ENCODE measurements around the gene ISX. TPM values are rescaled to one million over a fixed set of nuclear protein-coding genes. Genes with fewer than 3 reads are reported as not detected.

Gene ISX
- total RNA-seq, 1 experiment from 2014 or later = not detected

GRCh38 chr22:35051013-35051535 is 14.9 kb upstream of the ISX start:
- Histone ChIP-seq H3F3A (ENCODE audit: low read length, unreplicated experiment) (no peaks in the 10 kb centered on the region), H3K9me2 (replicated peaks; ENCODE audit: low read length) (no peaks in the 10 kb centered on the region), H3K4me1 (ENCODE audit: insufficient read depth, low read length) (no peaks in the 10 kb centered on the region), H3K36me3 (ENCODE audit: low read depth, low read length) (no peaks in the 10 kb centered on the region), H3K9me3 (ENCODE audit: low read length) (no peaks in the 10 kb centered on the region), H4K20me1 (ENCODE audit: low read length) (no peaks in the 10 kb centered on the region), H2AFZ (ENCODE audit: low read length) (no peak overlapping the region), H3K9ac (ENCODE audit: low read length) (no peak overlapping the region), H3K27ac (ENCODE audit: low read length) (no peak overlapping the region), H3K27me3 (ENCODE audit: low read length) (peaks cover 15% of the 10 kb centered on the region), H3K4me3 (ENCODE audit: low read length) (no peak overlapping the region), H3K4me2 (ENCODE audit: low read length) (no peak overlapping the region), H3K79me2 (ENCODE audit: low read length) (no peaks in the 10 kb centered on the region)
- no peak for TF ChIP-seq EZH2 (IDR thresholded peaks at IDR 0.05; ENCODE audit: low read length, unreplicated experiment)
- TF ChIP-seq, protein P1, sequence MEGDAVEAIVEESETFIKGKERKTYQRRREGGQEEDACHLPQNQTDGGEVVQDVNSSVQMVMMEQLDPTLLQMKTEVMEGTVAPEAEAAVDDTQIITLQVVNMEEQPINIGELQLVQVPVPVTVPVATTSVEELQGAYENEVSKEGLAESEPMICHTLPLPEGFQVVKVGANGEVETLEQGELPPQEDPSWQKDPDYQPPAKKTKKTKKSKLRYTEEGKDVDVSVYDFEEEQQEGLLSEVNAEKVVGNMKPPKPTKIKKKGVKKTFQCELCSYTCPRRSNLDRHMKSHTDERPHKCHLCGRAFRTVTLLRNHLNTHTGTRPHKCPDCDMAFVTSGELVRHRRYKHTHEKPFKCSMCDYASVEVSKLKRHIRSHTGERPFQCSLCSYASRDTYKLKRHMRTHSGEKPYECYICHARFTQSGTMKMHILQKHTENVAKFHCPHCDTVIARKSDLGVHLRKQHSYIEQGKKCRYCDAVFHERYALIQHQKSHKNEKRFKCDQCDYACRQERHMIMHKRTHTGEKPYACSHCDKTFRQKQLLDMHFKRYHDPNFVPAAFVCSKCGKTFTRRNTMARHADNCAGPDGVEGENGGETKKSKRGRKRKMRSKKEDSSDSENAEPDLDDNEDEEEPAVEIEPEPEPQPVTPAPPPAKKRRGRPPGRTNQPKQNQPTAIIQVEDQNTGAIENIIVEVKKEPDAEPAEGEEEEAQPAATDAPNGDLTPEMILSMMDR (conservative IDR thresholded peaks at IDR 0.05; ENCODE audit: low read depth, low read length) = no peak
- no peak for TF ChIP-seq EZH2phosphoT487 (IDR thresholded peaks at IDR 0.05; ENCODE audit: borderline replicate concordance, low read length)
- ChIA-PET CTCF (no interaction called here), POLR2A (ENCODE audit: unreplicated experiment) (no interaction called here)
- no peak for DNase-seq
- intact Hi-C loops (cut with micrococcal nuclease) = no loop called here
- BruUV-seq (replicated peaks) = no TSS peak
- ATAC-seq = no peak

DNA sequence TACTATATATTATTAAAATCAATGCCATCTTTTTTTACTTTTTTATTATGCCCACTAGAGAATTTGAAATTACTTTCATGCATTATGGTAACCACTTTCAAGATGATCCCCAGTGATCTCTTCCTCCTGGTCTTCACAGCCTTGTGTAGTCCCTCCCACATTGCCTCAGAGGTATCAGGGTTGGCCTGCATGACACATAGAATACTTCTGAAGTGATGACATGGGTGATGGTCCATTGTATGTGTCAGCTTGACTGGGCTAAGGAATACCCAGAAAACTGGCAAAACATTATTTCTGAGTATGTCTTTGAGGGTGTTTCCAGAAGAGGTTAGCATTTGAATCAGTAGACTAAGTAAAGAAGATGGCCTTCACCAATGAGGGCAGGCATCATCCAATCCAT is 14.2 kb upstream of the ISX start:
- Histone ChIP-seq H3K27ac (ENCODE audit: low read length) (no peak overlapping the region), H3F3A (ENCODE audit: low read length, unreplicated experiment) (no peaks in the 10 kb centered on the region), H3K4me2 (ENCODE audit: low read length) (no peak overlapping the region), H3K79me2 (ENCODE audit: low read length) (no peaks in the 10 kb centered on the region), H2AFZ (ENCODE audit: low read length) (no peak overlapping the region), H3K9ac (ENCODE audit: low read length) (no peak overlapping the region), H3K4me3 (ENCODE audit: low read length) (no peak overlapping the region), H3K27me3 (ENCODE audit: low read length) (peaks cover 13% of the 10 kb centered on the region), H3K4me1 (ENCODE audit: insufficient read depth, low read length) (no peaks in the 10 kb centered on the region), H3K36me3 (ENCODE audit: low read depth, low read length) (no peaks in the 10 kb centered on the region), H3K9me2 (replicated peaks; ENCODE audit: low read length) (no peaks in the 10 kb centered on the region), H3K9me3 (ENCODE audit: low read length) (no peaks in the 10 kb centered on the region), H4K20me1 (ENCODE audit: low read length) (no peaks in the 10 kb centered on the region)
- intact Hi-C loops (cut with micrococcal nuclease) = no loop called here
- TF ChIP-seq, protein P1 (conservative IDR thresholded peaks at IDR 0.05; ENCODE audit: low read depth, low read length) = no peak
- TF ChIP-seq EZH2phosphoT487 (IDR thresholded peaks at IDR 0.05; ENCODE audit: borderline replicate concordance, low read length) = no peak
- TF ChIP-seq EZH2 (IDR thresholded peaks at IDR 0.05; ENCODE audit: low read length, unreplicated experiment) = no peak
- DNase-seq (no peak), ATAC-seq (no peak)
- no TSS peak for BruUV-seq (replicated peaks)
- ChIA-PET CTCF (no interaction called here), POLR2A (ENCODE audit: unreplicated experiment) (no interaction called here)

DNA sequence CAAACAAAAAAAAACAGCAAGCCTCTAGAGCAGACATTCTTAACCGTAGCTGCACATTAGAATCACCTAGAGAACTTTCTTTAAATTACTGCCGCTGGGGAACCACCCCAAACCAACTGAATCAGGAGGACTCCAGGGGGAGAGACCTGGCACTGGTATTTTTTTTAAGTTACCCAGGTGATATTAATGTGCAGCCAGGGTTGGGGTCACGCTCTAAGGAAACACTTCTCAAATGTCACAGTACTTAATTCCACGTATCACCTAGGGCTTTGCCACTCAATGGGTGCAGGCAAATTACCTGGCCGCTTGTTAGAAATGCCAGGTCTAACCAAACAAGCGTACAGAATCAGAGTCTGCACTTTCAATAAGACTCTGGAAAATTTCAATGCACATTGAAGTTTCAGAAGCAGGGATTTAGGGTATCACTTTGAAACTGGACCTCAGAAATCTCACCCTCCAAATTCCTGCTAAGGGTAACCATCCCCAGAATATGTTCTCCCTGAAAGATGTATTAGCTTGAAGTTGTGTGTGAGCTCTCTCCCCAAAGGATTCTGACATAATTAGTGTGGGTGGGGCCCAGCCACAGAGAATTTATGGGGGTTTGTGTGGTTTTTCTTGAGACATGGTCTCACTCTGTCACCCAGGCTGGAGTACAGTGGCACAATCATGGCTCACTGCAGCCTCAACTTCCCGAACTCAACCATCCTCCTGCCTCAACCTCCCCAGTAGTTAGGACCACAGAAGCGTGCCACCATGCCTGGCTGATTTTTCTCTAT is 12.7 kb upstream of the ISX start:
- Histone ChIP-seq H3K27ac (ENCODE audit: low read length) (no peak overlapping the region), H3K79me2 (ENCODE audit: low read length) (no peaks in the 10 kb centered on the region), H3K9ac (ENCODE audit: low read length) (no peak overlapping the region), H4K20me1 (ENCODE audit: low read length) (no peaks in the 10 kb centered on the region), H3K4me1 (ENCODE audit: insufficient read depth, low read length) (no peaks in the 10 kb centered on the region), H3K9me3 (ENCODE audit: low read length) (no peaks in the 10 kb centered on the region), H3K36me3 (ENCODE audit: low read depth, low read length) (no peaks in the 10 kb centered on the region), H2AFZ (ENCODE audit: low read length) (no peak overlapping the region), H3K4me3 (ENCODE audit: low read length) (no peak overlapping the region), H3K27me3 (ENCODE audit: low read length) (peaks cover 4% of the 10 kb centered on the region; the same call in 1 of the 2 replicates), H3K4me2 (ENCODE audit: low read length) (no peak overlapping the region), H3F3A (ENCODE audit: low read length, unreplicated experiment) (no peaks in the 10 kb centered on the region), H3K9me2 (replicated peaks; ENCODE audit: low read length) (no peaks in the 10 kb centered on the region)
- POLR2A ChIA-PET (ENCODE audit: unreplicated experiment) = no interaction called here
- TF ChIP-seq, protein P1 (conservative IDR thresholded peaks at IDR 0.05; ENCODE audit: low read depth, low read length) = no peak
- TF ChIP-seq EZH2phosphoT487 (IDR thresholded peaks at IDR 0.05; ENCODE audit: borderline replicate concordance, low read length) = no peak
- TF ChIP-seq EZH2 (IDR thresholded peaks at IDR 0.05; ENCODE audit: low read length, unreplicated experiment) = no peak
- ATAC-seq = no peak
- intact Hi-C loops (cut with micrococcal nuclease) = no loop called here
- no peak for DNase-seq
- CTCF ChIA-PET = no interaction called here
- BruUV-seq (replicated peaks) = no TSS peak

All from PC-3 (cell line).